ENCODE data around the gene SH3RF2. TPM values are rescaled to one million over a fixed set of nuclear protein-coding genes. Genes with fewer than 3 reads are reported as not detected.

The SH3RF2 gene
- total and polyA plus RNA-seq, 9 of the 15 experiments (the other 6 are each of a cell fraction or from before 2014, with no cell fraction given), result 0.05 TPM; not detected in 8

DNA sequence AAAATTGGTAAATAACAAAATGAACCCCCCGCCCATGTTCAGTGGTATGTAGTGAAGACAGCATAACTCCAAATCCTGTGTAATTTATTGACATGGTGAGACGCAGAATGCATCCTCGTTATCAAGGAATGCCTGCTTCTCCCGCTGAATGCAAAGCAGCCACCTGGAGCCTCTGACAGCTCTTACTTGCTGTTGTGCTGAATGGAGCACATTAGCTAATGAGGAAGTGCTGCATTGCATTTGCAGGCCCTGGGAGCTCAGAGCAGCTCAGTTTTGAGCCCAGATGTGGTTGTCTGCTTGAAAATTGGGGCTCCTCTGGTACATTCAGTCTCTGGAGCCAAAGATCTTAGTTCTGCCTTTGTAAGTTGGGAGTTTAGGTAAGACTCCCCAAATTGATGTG, 140.1 kb downstream of the SH3RF2 start:
- Histone ChIP-seq H3K36me3 (ENCODE audit: control insufficient read depth, insufficient read depth, low read length) (no peaks in the 10 kb centered on the region), H3K4me2 (ENCODE audit: insufficient read depth, low read length) (no peak overlapping the region), H3K9me3 (replicated peaks; ENCODE audit: control insufficient read depth, insufficient read depth, low read depth, low read length) (no peaks in the 10 kb centered on the region), H3K9me1 (ENCODE audit: control insufficient read depth, insufficient read depth, low read length) (no peaks in the 10 kb centered on the region), H3K4me1 (replicated peaks in 1 of 2; ENCODE audit: control insufficient read depth in 2 of 2, insufficient read depth in 2 of 2, low read length in 2 of 2) (no peaks in the 10 kb centered on the region; a peak in 2 of 5 replicates), H3K27me3 (ENCODE audit: control insufficient read depth in 2 of 2, insufficient read depth in 2 of 2, low read length in 2 of 2) (peaks cover 19 to 39% of the 10 kb centered on the region in 2 experiments; a peak in 4 of 5 replicates), H2AFZ (ENCODE audit: low read depth, low read length) (no peak overlapping the region), H3K4me3 (no peak overlapping the region), H4K20me1 (replicated peaks; ENCODE audit: control insufficient read depth, insufficient read depth, low read length) (no peaks in the 10 kb centered on the region), H3K9ac (ENCODE audit: insufficient read depth in 1 of 2, low read depth in 2 of 2, low read length in 2 of 2) (no peak overlapping the region), H3K27ac (ENCODE audit: extremely low read depth, low read depth, low read length) (no peak overlapping the region), H3K79me2 (ENCODE audit: control insufficient read depth, insufficient read depth, low read length) (no peaks in the 10 kb centered on the region)
- intact Hi-C loops (cut with micrococcal nuclease) (no loop called here), in situ Hi-C loops (cut with MboI) (no loop called here)
- ChIA-PET POLR2A (no interaction called here), CTCF (ENCODE audit: low intra/inter-chr PET ratio) (no interaction called here)
- DNase-seq (ENCODE audit: extremely low read depth in 1 of 4, low spot score in 3 of 4), result no peak
- FAIRE-seq, result no peak
- 0 out of 3 replicates have a peak, but pooled peaks have one; percentile 34 for ATAC-seq
- TF ChIP-seq SLC30A9 (CRISPR knock-in tag; IDR thresholded peaks at IDR 0.05) (no peak), CREB1 (IDR thresholded peaks at IDR 0.05) (no peak), CREB1 (CRISPR knock-in tag; IDR thresholded peaks at IDR 0.05) (0 out of 2 replicates have a peak, but pooled peaks have one; percentile 32), SPI1 (IDR thresholded peaks at IDR 0.05; ENCODE audit: borderline replicate concordance, low read depth, low read length) (peak; percentile 83), ZNF57 (CRISPR knock-in tag; IDR thresholded peaks at IDR 0.05) (no peak), CAMTA2 (CRISPR knock-in tag; conservative IDR thresholded peaks at IDR 0.05) (no peak)
- no TSS peak for BruUV-seq (replicated peaks)
- whole genome bisulfite sequencing (ENCODE audit: insufficient coverage, low coverage, missing lambda C conversion rate), result 4% methylated on average over 3 of the region's 4 CpGs

DNA sequence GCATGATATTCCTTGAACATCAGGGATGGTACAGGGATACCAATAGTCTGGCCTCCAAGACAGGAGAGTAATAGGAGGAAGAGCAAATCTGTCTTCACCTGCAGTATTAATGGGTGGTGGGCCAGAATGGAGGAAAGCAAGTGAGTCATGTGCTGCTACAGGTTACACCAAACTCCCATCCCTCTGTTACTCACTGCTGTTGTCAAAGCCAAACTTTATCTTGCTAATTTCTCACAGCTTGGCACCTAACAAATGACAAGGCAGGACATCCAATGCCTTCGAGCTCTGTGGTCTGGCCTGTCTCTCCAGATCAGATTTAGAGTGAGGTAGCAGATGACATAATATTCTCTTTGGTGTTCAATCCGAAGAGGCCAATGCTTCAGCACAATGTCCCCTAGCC, 142.2 kb downstream of the SH3RF2 start:
- Histone ChIP-seq H3K9me3 (replicated peaks; ENCODE audit: control insufficient read depth, insufficient read depth, low read depth, low read length) (no peaks in the 10 kb centered on the region), H3K36me3 (ENCODE audit: control insufficient read depth, insufficient read depth, low read length) (no peaks in the 10 kb centered on the region), H3K27me3 (ENCODE audit: control insufficient read depth in 2 of 2, insufficient read depth in 2 of 2, low read length in 2 of 2) (peaks cover 19 to 41% of the 10 kb centered on the region in 2 experiments; a peak in 4 of 5 replicates), H3K4me1 (replicated peaks in 1 of 2; ENCODE audit: control insufficient read depth in 2 of 2, insufficient read depth in 2 of 2, low read length in 2 of 2) (no peaks in the 10 kb centered on the region; a peak in 2 of 5 replicates), H3K9me1 (ENCODE audit: control insufficient read depth, insufficient read depth, low read length) (no peaks in the 10 kb centered on the region), H3K4me3 (no peak overlapping the region), H3K4me2 (ENCODE audit: insufficient read depth, low read length) (no peak overlapping the region), H3K79me2 (ENCODE audit: control insufficient read depth, insufficient read depth, low read length) (no peaks in the 10 kb centered on the region), H3K27ac (ENCODE audit: extremely low read depth, low read depth, low read length) (no peak overlapping the region), H4K20me1 (replicated peaks; ENCODE audit: control insufficient read depth, insufficient read depth, low read length) (no peaks in the 10 kb centered on the region), H3K9ac (ENCODE audit: insufficient read depth in 1 of 2, low read depth in 2 of 2, low read length in 2 of 2) (no peak overlapping the region), H2AFZ (ENCODE audit: low read depth, low read length) (no peak overlapping the region)
- BruUV-seq (replicated peaks), result no TSS peak
- ChIA-PET CTCF (ENCODE audit: low intra/inter-chr PET ratio) (no interaction called here), POLR2A (no interaction called here)
- in situ Hi-C loops (cut with MboI), result no loop called here
- FAIRE-seq (no peak), DNase-seq (ENCODE audit: extremely low read depth in 1 of 4, low spot score in 3 of 4) (no peak), ATAC-seq (no peak)
- 0% methylated on average over 2 of the region's 2 CpGs for WGBS (ENCODE audit: insufficient coverage, low coverage, missing lambda C conversion rate)
- intact Hi-C loops (cut with micrococcal nuclease), result no loop called here
- no peak for TF ChIP-seq NBN (IDR thresholded peaks at IDR 0.05; ENCODE audit: low read depth)
- no peak for TF ChIP-seq MXI1 (IDR thresholded peaks at IDR 0.05; ENCODE audit: low read depth, low read length)
- TF ChIP-seq TBL1XR1 (IDR thresholded peaks at IDR 0.05; ENCODE audit: low read length in 2 of 2), result no peak
- TF ChIP-seq TFAM (CRISPR knock-in tag; conservative IDR thresholded peaks at IDR 0.05), result no peak
- no peak for TF ChIP-seq ARID1B (IDR thresholded peaks at IDR 0.05)
- no peak for TF ChIP-seq CBX3 (IDR thresholded peaks at IDR 0.05; ENCODE audit: borderline replicate concordance in 1 of 2, low read length in 2 of 2)
- no peak for TF ChIP-seq BACH1 (tag; IDR thresholded peaks at IDR 0.05)
- TF ChIP-seq ZKSCAN1 (IDR thresholded peaks at IDR 0.05; ENCODE audit: low read depth, low read length), result no peak
- TF ChIP-seq ILF3 (IDR thresholded peaks at IDR 0.05; ENCODE audit: borderline replicate concordance), result no peak
- no peak for TF ChIP-seq NELFE (IDR thresholded peaks at IDR 0.05; ENCODE audit: insufficient read depth, insufficient read length)
- TF ChIP-seq RBM15 (IDR thresholded peaks at IDR 0.05; ENCODE audit: insufficient read depth, low read length), result no peak
- TF ChIP-seq FOXM1 (IDR thresholded peaks at IDR 0.05; ENCODE audit: low read depth), result no peak
- no peak for TF ChIP-seq FOXM1 (CRISPR knock-in tag; IDR thresholded peaks at IDR 0.05; ENCODE audit: low read depth)
- no peak for TF ChIP-seq GABPB1 (CRISPR knock-in tag; IDR thresholded peaks at IDR 0.05)
- TF ChIP-seq ZSCAN29 (IDR thresholded peaks at IDR 0.05), result no peak

All from K562 (cell line).